Trophoblast cell (in vitro differentiated cells and primary cell): ENCODE results near the gene TOR1AIP2.

ENCODE experiments used
- DNase-seq, 2 donors: peaks; one replicate each; pipeline ENCODE4 v3.0.0-alpha.2; 2016
- H2AFZ ChIP-seq: 2 replicates; pipeline ENCODE4 v1.6.1; 2013; ENCODE audit warnings: low read length, moderate library complexity, mild to moderate bottlenecking; ENCODE audit not compliant: insufficient read depth, poor library complexity
- H2AK5ac ChIP-seq: 2 replicates; pipeline ENCODE4 v1.6.1; 2013; ENCODE audit warnings: mild to moderate bottlenecking, low read length
- H2BK120ac ChIP-seq: 2 replicates; pipeline ENCODE4 v1.6.1; 2013; ENCODE audit warnings: low read length, mild to moderate bottlenecking, moderate library complexity; ENCODE audit not compliant: insufficient read depth, poor library complexity
- H2BK12ac ChIP-seq: 2 replicates; pipeline ENCODE4 v1.6.1; 2013; ENCODE audit warnings: mild to moderate bottlenecking, low read length, moderate library complexity
- H2BK5ac ChIP-seq: 2 replicates; pipeline ENCODE4 v1.6.1; 2013; ENCODE audit warnings: low read length, low read depth, moderate library complexity, mild to moderate bottlenecking; ENCODE audit not compliant: poor library complexity
- H3K14ac ChIP-seq: 2 replicates; pipeline ENCODE4 v1.6.1; 2013; ENCODE audit warnings: mild to moderate bottlenecking, low read length
- H3K18ac ChIP-seq: 2 replicates; pipeline ENCODE4 v1.6.1; 2013; ENCODE audit warnings: mild to moderate bottlenecking, low read length
- H3K23ac ChIP-seq: 2 replicates; pipeline ENCODE4 v1.6.1; 2013; ENCODE audit warnings: low read length
- H3K27ac ChIP-seq: 2 replicates; pipeline ENCODE4 v1.5.1; 2013; ENCODE audit warnings: low read depth, mild to moderate bottlenecking, inconsistent platforms, low read length, moderate library complexity
- H3K27me3 ChIP-seq: 2 replicates; pipeline ENCODE4 v1.6.1; 2013; ENCODE audit warnings: inconsistent platforms, mild to moderate bottlenecking, low read length, moderate library complexity; ENCODE audit not compliant: insufficient read depth
- H3K36me3 ChIP-seq, 2 experiments: 1 replicate in 1 of 2; 2 replicates in 1 of 2; pipeline ENCODE4 v1.6.1; 2013; ENCODE audit warnings: low read length in 2 of 2, mild to moderate bottlenecking in 2 of 2, moderate library complexity in 1 of 2; ENCODE audit not compliant: insufficient read depth in 2 of 2, control insufficient read depth in 1 of 2
- H3K4ac ChIP-seq: 2 replicates; pipeline ENCODE4 v1.6.1; 2013; ENCODE audit warnings: low read depth, mild to moderate bottlenecking, low read length, moderate library complexity
- H3K4me1 ChIP-seq, 2 experiments: 1 replicate in 1 of 2; 2 replicates in 1 of 2; pipeline ENCODE4 v1.6.1; 2013; ENCODE audit warnings: low read length in 2 of 2, mild to moderate bottlenecking in 2 of 2, moderate library complexity in 1 of 2; ENCODE audit not compliant: insufficient read depth in 2 of 2, control insufficient read depth in 1 of 2
- H3K4me2 ChIP-seq: 2 replicates; pipeline ENCODE4 v1.6.1; 2013; ENCODE audit warnings: inconsistent platforms, mild to moderate bottlenecking, low read length, moderate library complexity
- H3K4me3 ChIP-seq: 2 replicates; pipeline ENCODE4 v1.5.1; 2013; ENCODE audit warnings: mild to moderate bottlenecking, low read depth, low read length, inconsistent platforms
- H3K79me1 ChIP-seq: one replicate; pipeline ENCODE4 v1.6.1; 2013; ENCODE audit warnings: low read length
- H3K79me2 ChIP-seq: 2 replicates; pipeline ENCODE4 v1.6.1; 2013; ENCODE audit warnings: low read length, mild to moderate bottlenecking; ENCODE audit not compliant: control insufficient read depth, insufficient read depth, poor library complexity
- H3K9ac ChIP-seq: 2 replicates; pipeline ENCODE4 v1.6.1; 2013; ENCODE audit warnings: mild to moderate bottlenecking, low read length
- H3K9me3 ChIP-seq: 2 replicates; pipeline ENCODE4 v1.6.1; 2013; ENCODE audit warnings: low read depth, mild to moderate bottlenecking, control low read depth, inconsistent platforms, low read length; ENCODE audit not compliant: insufficient read depth
- H4K12ac ChIP-seq: 2 replicates; pipeline ENCODE4 v1.6.1; 2013; ENCODE audit warnings: low read depth, mild to moderate bottlenecking, low read length, moderate library complexity
- H4K8ac ChIP-seq: 2 replicates; pipeline ENCODE4 v1.6.1; 2013; ENCODE audit warnings: low read depth, mild to moderate bottlenecking, low read length, moderate library complexity
- H4K91ac ChIP-seq: one replicate; pipeline ENCODE4 v1.6.1; 2013; ENCODE audit warnings: low read depth, mild to moderate bottlenecking, low read length, moderate library complexity
- WGBS: extraction: QIAGEN DNeasy Blood & Tissue Kit; methylation state at CpG from one replicate; pipeline ENCODE4 v1.1.7; 2013; ENCODE audit warnings: missing lambda C conversion rate; ENCODE audit not compliant: insufficient read length, insufficient coverage; ENCODE audit errors: extremely low coverage; 5-methylcytosine and 5-hydroxymethylcytosine counted together

Gene TOR1AIP2

GRCh38 chr1:179814546-179814838, 63.1 kb downstream of the TOR1AIP2 start:
- Histone ChIP-seq H3K23ac (no peak overlapping the region), H3K79me2 (no peaks in the 10 kb centered on the region), H3K4ac (no peak overlapping the region), H3K9me3 (no peaks in the 10 kb centered on the region), H3K4me2 (peak overlapping the region; percentile 69), H4K8ac (no peak overlapping the region), H3K27ac (no peak overlapping the region), H2BK12ac (no peak overlapping the region), H2AK5ac (no peak overlapping the region), H3K9ac (no peak overlapping the region), H3K4me1 (peaks cover 5 to 8% of the 10 kb centered on the region in 2 experiments), H3K14ac (no peak overlapping the region), H2BK120ac (no peak overlapping the region), H2BK5ac (no peak overlapping the region), H4K12ac (no peak overlapping the region), H2AFZ (peak overlapping the region; percentile 47), H3K4me3 (peak overlapping the region; percentile 45), H3K36me3 (no peaks in the 10 kb centered on the region), H3K79me1 (no peaks in the 10 kb centered on the region), H3K18ac (no peak overlapping the region), H4K91ac (no peak overlapping the region), H3K27me3 (no peaks in the 10 kb centered on the region)
- no peak for DNase-seq
- no CpG with 5 or more reads among the region's 16 CpGs for WGBS

- DNase-seq = no peak
- Histone ChIP-seq H3K79me2 (no peaks in the 10 kb centered on the region), H2BK120ac (no peak overlapping the region), H3K14ac (no peak overlapping the region), H4K91ac (no peak overlapping the region), H3K18ac (no peak overlapping the region), H2AK5ac (no peak overlapping the region), H3K79me1 (no peaks in the 10 kb centered on the region), H2BK5ac (no peak overlapping the region), H3K23ac (no peak overlapping the region), H3K27ac (no peak overlapping the region), H3K4ac (no peak overlapping the region), H2BK12ac (no peak overlapping the region), H3K9ac (no peak overlapping the region), H4K8ac (no peak overlapping the region), H3K9me3 (no peaks in the 10 kb centered on the region), H3K4me1 (peaks cover 5 to 8% of the 10 kb centered on the region in 2 experiments), H3K4me3 (no peak overlapping the region), H4K12ac (no peak overlapping the region), H3K36me3 (no peaks in the 10 kb centered on the region), H3K4me2 (peak overlapping the region; percentile 69), H3K27me3 (no peaks in the 10 kb centered on the region), H2AFZ (peak overlapping the region; percentile 30)
- WGBS = no CpG with 5 or more reads among the region's 28 CpGs
Measured at GRCh38 chr1:179813626-179814545, 63.7 kb downstream of the TOR1AIP2 start.

GRCh38 chr1:179812501-179813292, 64.9 kb downstream of the TOR1AIP2 start:
- WGBS = no CpG with 5 or more reads among the region's 37 CpGs

GRCh38 chr1:179810367-179810715, 67.3 kb downstream of the TOR1AIP2 start:
- H4K91ac ChIP-seq = no peak overlapping the region

More at GRCh38 chr1:179812501-179813292, 64.9 kb downstream of the TOR1AIP2 start:
- H3K4me1 ChIP-seq = peaks cover 5 to 14% of the 10 kb centered on the region in 2 experiments
- no peak overlapping the region for H4K8ac ChIP-seq
- no peak overlapping the region for H3K27ac ChIP-seq
- no peak overlapping the region for H4K12ac ChIP-seq
- H2BK5ac ChIP-seq = no peak overlapping the region
- H3K27me3 ChIP-seq = no peaks in the 10 kb centered on the region
- H3K4me2 ChIP-seq = no peak overlapping the region
- H4K91ac ChIP-seq = no peak overlapping the region
- H3K18ac ChIP-seq = no peak overlapping the region
- no peak overlapping the region for H2BK120ac ChIP-seq
- no peak overlapping the region for H3K23ac ChIP-seq
- H2AFZ ChIP-seq = no peak overlapping the region
- no peaks in the 10 kb centered on the region for H3K79me2 ChIP-seq
- H3K9ac ChIP-seq = no peak overlapping the region
- no peak for DNase-seq
- H3K9me3 ChIP-seq = no peaks in the 10 kb centered on the region
- H3K14ac ChIP-seq = no peak overlapping the region
- H2BK12ac ChIP-seq = no peak overlapping the region
- no peaks in the 10 kb centered on the region for H3K36me3 ChIP-seq
- no peak overlapping the region for H3K4me3 ChIP-seq
- H3K79me1 ChIP-seq = no peaks in the 10 kb centered on the region
- H2AK5ac ChIP-seq = no peak overlapping the region
- no peak overlapping the region for H3K4ac ChIP-seq

More at GRCh38 chr1:179810367-179810715, 67.3 kb downstream of the TOR1AIP2 start:
- no CpG with 5 or more reads among the region's 7 CpGs for WGBS
- Histone ChIP-seq H2BK120ac (no peak overlapping the region), H3K36me3 (no peaks in the 10 kb centered on the region), H3K4me1 (peaks cover 9 to 15% of the 10 kb centered on the region in 2 experiments), H3K79me2 (no peaks in the 10 kb centered on the region), H3K4me2 (no peak overlapping the region), H2BK12ac (no peak overlapping the region), H2AFZ (no peak overlapping the region), H3K79me1 (no peaks in the 10 kb centered on the region), H3K23ac (no peak overlapping the region), H3K27me3 (no peaks in the 10 kb centered on the region), H3K4ac (no peak overlapping the region), H3K18ac (no peak overlapping the region), H4K12ac (no peak overlapping the region), H3K4me3 (no peak overlapping the region), H3K9me3 (no peaks in the 10 kb centered on the region), H2AK5ac (no peak overlapping the region), H3K27ac (no peak overlapping the region), H4K8ac (no peak overlapping the region), H2BK5ac (no peak overlapping the region), H3K9ac (no peak overlapping the region), H3K14ac (no peak overlapping the region)
- no peak for DNase-seq
